Hepatocyte (in vitro differentiated cells): ENCODE data around the gene GLI3.

Source experiments
- EZH2phosphoT487 ChIP-seq: fragments of 200-600 bp; sonication (generic); IDR thresholded peaks from one replicate; pipeline ENCODE4 v1.6.1; 2018; ENCODE audit warnings: antibody characterized with exemption, mild to moderate bottlenecking, low read depth, moderate library complexity; ENCODE audit not compliant: unreplicated experiment, severe bottlenecking
- TF ChIP-seq, protein P1 (sequence below): fragments of 200-600 bp; sonication (generic); IDR thresholded peaks from 2 replicates; pipeline ENCODE4 v1.5.1; 2016; ENCODE audit warnings: antibody characterized with exemption, mild to moderate bottlenecking; ENCODE audit not compliant: poor library complexity

DNA sequence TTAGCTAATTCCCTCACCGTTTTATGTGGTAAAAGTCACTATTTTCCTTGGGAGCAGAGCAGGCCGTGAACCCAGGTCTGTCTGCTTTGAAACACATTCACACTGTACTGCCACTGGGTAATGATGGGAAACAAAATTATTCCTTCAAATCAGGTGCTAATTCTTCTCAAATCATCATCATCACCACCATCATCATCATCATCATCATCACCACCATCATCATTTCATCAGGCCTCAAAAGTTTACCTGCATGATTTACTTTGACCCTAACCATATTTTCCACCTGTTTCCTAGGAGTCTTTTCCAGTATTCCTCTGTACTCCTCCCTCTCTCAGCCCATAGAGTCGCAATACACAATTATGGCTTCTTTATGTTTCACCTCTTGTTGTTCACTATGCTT lies 220.5 kb downstream of the GLI3 start:
- TF ChIP-seq, protein P1, sequence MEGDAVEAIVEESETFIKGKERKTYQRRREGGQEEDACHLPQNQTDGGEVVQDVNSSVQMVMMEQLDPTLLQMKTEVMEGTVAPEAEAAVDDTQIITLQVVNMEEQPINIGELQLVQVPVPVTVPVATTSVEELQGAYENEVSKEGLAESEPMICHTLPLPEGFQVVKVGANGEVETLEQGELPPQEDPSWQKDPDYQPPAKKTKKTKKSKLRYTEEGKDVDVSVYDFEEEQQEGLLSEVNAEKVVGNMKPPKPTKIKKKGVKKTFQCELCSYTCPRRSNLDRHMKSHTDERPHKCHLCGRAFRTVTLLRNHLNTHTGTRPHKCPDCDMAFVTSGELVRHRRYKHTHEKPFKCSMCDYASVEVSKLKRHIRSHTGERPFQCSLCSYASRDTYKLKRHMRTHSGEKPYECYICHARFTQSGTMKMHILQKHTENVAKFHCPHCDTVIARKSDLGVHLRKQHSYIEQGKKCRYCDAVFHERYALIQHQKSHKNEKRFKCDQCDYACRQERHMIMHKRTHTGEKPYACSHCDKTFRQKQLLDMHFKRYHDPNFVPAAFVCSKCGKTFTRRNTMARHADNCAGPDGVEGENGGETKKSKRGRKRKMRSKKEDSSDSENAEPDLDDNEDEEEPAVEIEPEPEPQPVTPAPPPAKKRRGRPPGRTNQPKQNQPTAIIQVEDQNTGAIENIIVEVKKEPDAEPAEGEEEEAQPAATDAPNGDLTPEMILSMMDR = no peak
- TF ChIP-seq EZH2phosphoT487 = no peak
